PC-3 (cell line): ENCODE results near the gene TAF5L. TPM values are rescaled to one million over a fixed set of nuclear protein-coding genes. Genes with fewer than 3 reads are reported as not detected.

ENCODE experiments used
- ATAC-seq: fragments of 200-7000 bp; cut with Tn5 transposase; 2 replicates; pipeline ENCODE4 v1.9.1; 2020; ENCODE audit warnings: mild to moderate bottlenecking, moderate library complexity
- BruUV-seq: library from RNA; stranded (reverse); fragments of 400-500 nt; replicated peaks from 2 replicates; lab custom pipeline; 2021; lab: Mats Ljungman, UMichigan
- CTCF ChIA-PET: fragments of 300-600 bp; sonication (Branson Sonifier 250); formaldehyde crosslinking; loops from one replicate; lab custom pipeline; 2022; ENCODE audit warnings: antibody characterized with exemption; lab: Charles Lee
- POLR2A ChIA-PET: fragments of 300-600 bp; sonication (Branson Sonifier 250); formaldehyde crosslinking; loops from one replicate; lab custom pipeline; 2022; ENCODE audit warnings: antibody characterized with exemption; ENCODE audit not compliant: unreplicated experiment; lab: Charles Lee
- DNase-seq: peaks from one replicate; pipeline ENCODE4 v3.0.0-alpha.2; 2015
- H2AFZ ChIP-seq: fragments of 300-600 bp; sonication (generic); 2 replicates; pipeline ENCODE4 v1.6.0; 2016; ENCODE audit warnings: antibody characterized with exemption, low read length
- H3F3A ChIP-seq: fragments of 300-600 bp; sonication (generic); one replicate; pipeline ENCODE4 v1.6.0; 2017; ENCODE audit warnings: antibody characterized with exemption, low read length, control low read depth, mild to moderate bottlenecking; ENCODE audit not compliant: unreplicated experiment
- H3K27ac ChIP-seq: fragments of 300-600 bp; sonication (generic); 2 replicates; pipeline ENCODE4 v1.5.1; 2016; ENCODE audit warnings: mild to moderate bottlenecking, low read length
- H3K27me3 ChIP-seq: fragments of 300-600 bp; sonication (generic); 2 replicates; pipeline ENCODE4 v1.6.1; 2016; ENCODE audit warnings: low read length, mixed read lengths
- H3K36me3 ChIP-seq: fragments of 300-600 bp; sonication (generic); 2 replicates; pipeline ENCODE4 v1.6.1; 2016; ENCODE audit warnings: low read depth, mixed run types, low read length, mixed read lengths
- H3K4me1 ChIP-seq: fragments of 300-600 bp; sonication (generic); 2 replicates; pipeline ENCODE4 v1.5.1; 2016; ENCODE audit warnings: low read length; ENCODE audit not compliant: insufficient read depth
- H3K4me2 ChIP-seq: fragments of 300-600 bp; sonication (generic); 2 replicates; pipeline ENCODE4 v1.6.0; 2016; ENCODE audit warnings: low read length
- H3K4me3 ChIP-seq: fragments of 300-600 bp; sonication (generic); 2 replicates; pipeline ENCODE4 v1.5.1; 2016; ENCODE audit warnings: mild to moderate bottlenecking, low read length, mixed read lengths
- H3K79me2 ChIP-seq: fragments of 300-600 bp; sonication (generic); 2 replicates; pipeline ENCODE4 v1.6.1; 2017; ENCODE audit warnings: low read length, mixed read lengths
- H3K9ac ChIP-seq: fragments of 300-600 bp; sonication (generic); 2 replicates; pipeline ENCODE4 v1.6.0; 2016; ENCODE audit warnings: mild to moderate bottlenecking, low read length
- H3K9me2 ChIP-seq: fragments of 300-600 bp; sonication (generic); replicated peaks from 2 replicates; pipeline ENCODE4 v1.6.1; 2016; ENCODE audit warnings: mixed run types, low read length, mixed read lengths
- H3K9me3 ChIP-seq: fragments of 300-600 bp; sonication (generic); 2 replicates; pipeline ENCODE4 v1.6.1; 2016; ENCODE audit warnings: low read length, mixed read lengths
- H4K20me1 ChIP-seq: fragments of 300-600 bp; sonication (generic); 2 replicates; pipeline ENCODE4 v1.6.1; 2016; ENCODE audit warnings: low read length, mixed read lengths
- CTCF ChIP-seq: fragments of 300-600 bp; sonication (generic); conservative IDR thresholded peaks from 2 replicates; pipeline ENCODE4 v1.5.1; 2017; ENCODE audit warnings: antibody characterized with exemption, low read depth, mild to moderate bottlenecking, low read length
- EZH2 ChIP-seq: fragments of 300-600 bp; sonication (generic); IDR thresholded peaks from one replicate; pipeline ENCODE4 v1.6.1; 2017; ENCODE audit warnings: antibody characterized with exemption, mild to moderate bottlenecking, low read length; ENCODE audit not compliant: unreplicated experiment
- EZH2phosphoT487 ChIP-seq: fragments of 300-600 bp; sonication (generic); IDR thresholded peaks from 2 replicates; pipeline ENCODE4 v1.6.1; 2018; ENCODE audit warnings: mild to moderate bottlenecking, antibody characterized with exemption, low read length, borderline replicate concordance
- intact Hi-C: fragments of 100-400 bp; cut with micrococcal nuclease; formaldehyde crosslinking; loops from 2 replicates; pipeline ENCODE4 v1.9.0; 2023
- total RNA-seq: library from RNA; depleted of rRNA; stranded (reverse); fragments of >200 nt; gene quantifications from 2 replicates; pipeline ENCODE4 v1.2.3, GENCODE V29; 2014

TAF5L gene
- total RNA-seq, 1 experiment from 2014 or later = 24.2 TPM

DNA sequence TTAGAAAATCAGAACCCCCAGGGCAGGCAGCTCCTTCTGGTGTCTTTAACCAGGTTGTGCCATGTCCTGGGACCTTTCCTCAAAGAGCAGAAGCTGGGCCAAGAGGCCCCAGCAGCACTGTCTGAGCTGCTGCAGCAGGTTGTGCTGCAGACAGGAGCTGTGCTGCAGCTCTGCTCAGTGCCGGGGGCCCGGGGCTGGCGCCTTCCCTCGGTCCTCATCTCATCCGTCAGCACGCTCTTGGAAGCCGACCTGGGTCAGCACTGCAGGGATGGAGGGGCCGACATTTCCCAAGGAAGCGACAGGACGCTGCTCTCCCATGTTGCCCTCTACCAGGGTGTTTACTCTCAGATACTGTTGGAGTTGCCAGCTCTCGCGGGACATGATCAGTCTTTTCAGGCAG is 11.8 kb upstream of the TAF5L start:
- no TSS peak for BruUV-seq
- CTCF ChIA-PET = no interaction called here
- no peak overlapping the region for H3K27ac ChIP-seq
- no peaks in the 10 kb centered on the region for H3K9me3 ChIP-seq
- peaks cover 83% of the 10 kb centered on the region for H3K79me2 ChIP-seq
- DNase-seq (no peak), ATAC-seq (no peak)
- no peak for TF ChIP-seq EZH2
- no peak for TF ChIP-seq EZH2phosphoT487
- TF ChIP-seq CTCF = no peak
- H3K4me3 ChIP-seq = no peak overlapping the region
- H3K36me3 ChIP-seq = peaks cover 59% of the 10 kb centered on the region
- intact Hi-C loops = no loop called here
- H3K4me2 ChIP-seq = no peak overlapping the region
- no peaks in the 10 kb centered on the region for H3K9me2 ChIP-seq
- no peaks in the 10 kb centered on the region for H3K4me1 ChIP-seq
- H3F3A ChIP-seq = no peaks in the 10 kb centered on the region
- peaks cover 27% of the 10 kb centered on the region for H4K20me1 ChIP-seq
- H3K27me3 ChIP-seq = no peaks in the 10 kb centered on the region
- H2AFZ ChIP-seq = no peak overlapping the region
- POLR2A ChIA-PET = no interaction called here
- H3K9ac ChIP-seq = no peak overlapping the region

DNA sequence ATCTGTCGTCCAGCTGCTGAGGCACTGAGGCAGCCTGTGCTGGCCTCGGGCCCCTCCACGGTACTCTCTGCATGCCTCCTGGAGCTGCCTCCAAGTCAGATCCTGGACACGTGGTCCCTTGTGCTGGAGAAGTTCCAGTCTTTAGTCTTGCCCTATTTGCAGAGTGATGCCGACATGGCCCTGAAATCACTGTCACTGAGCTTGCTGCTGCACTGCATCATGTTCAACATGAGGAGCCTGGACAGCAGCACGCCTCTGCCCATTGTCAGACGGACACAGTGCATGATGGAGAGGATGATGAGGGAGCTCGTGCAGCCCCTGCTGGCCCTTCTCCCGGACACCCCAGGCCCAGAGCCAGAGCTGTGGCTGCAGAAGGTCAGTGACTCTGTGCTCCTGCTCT is 10.1 kb upstream of the TAF5L start:
- TF ChIP-seq CTCF = no peak
- no peak for TF ChIP-seq EZH2phosphoT487
- no peak for TF ChIP-seq EZH2
- BruUV-seq = no TSS peak
- no peak overlapping the region for H2AFZ ChIP-seq
- no peaks in the 10 kb centered on the region for H3K27me3 ChIP-seq
- H3K36me3 ChIP-seq = peaks cover 64% of the 10 kb centered on the region
- no peak overlapping the region for H3K9ac ChIP-seq
- intact Hi-C loops = no loop called here
- ATAC-seq (no peak), DNase-seq (no peak)
- CTCF ChIA-PET = no interaction called here
- no peak overlapping the region for H3K4me3 ChIP-seq
- no peaks in the 10 kb centered on the region for H3K4me1 ChIP-seq
- no peaks in the 10 kb centered on the region for H3K9me3 ChIP-seq
- POLR2A ChIA-PET = no interaction called here
- H3F3A ChIP-seq = no peaks in the 10 kb centered on the region
- peaks cover 82% of the 10 kb centered on the region for H3K79me2 ChIP-seq
- no peaks in the 10 kb centered on the region for H3K9me2 ChIP-seq
- peaks cover 16% of the 10 kb centered on the region; the same call in 1 of the 2 replicates for H4K20me1 ChIP-seq
- no peak overlapping the region for H3K27ac ChIP-seq
- H3K4me2 ChIP-seq = no peak overlapping the region

DNA sequence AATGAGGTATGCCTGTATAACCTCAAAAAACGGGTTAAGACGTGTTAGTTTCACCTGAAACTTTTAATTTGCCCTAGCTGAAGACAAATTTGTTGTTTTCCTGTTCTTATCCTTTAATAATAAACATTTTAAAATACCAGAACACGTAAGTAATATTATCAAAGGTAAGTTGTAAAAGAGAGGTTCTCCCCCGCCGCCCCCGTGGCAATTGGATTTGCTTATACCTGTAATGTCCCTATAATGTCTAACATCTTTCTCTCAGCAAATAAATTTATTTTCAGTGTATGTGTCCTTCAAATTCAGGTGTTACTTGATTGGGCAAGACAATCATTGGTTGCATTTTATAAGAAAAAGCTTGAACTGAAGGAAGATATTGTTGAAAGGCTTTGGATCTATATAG is 6.0 kb upstream of the TAF5L start:
- Histone ChIP-seq H3K4me3 (no peak overlapping the region), H3K4me2 (no peak overlapping the region), H3F3A (no peaks in the 10 kb centered on the region), H3K4me1 (peaks cover 14% of the 10 kb centered on the region), H3K9ac (no peak overlapping the region), H3K27ac (no peak overlapping the region), H3K27me3 (no peaks in the 10 kb centered on the region), H2AFZ (no peak overlapping the region), H4K20me1 (peaks cover 38% of the 10 kb centered on the region), H3K9me3 (no peaks in the 10 kb centered on the region), H3K9me2 (no peaks in the 10 kb centered on the region), H3K79me2 (peaks cover 84% of the 10 kb centered on the region), H3K36me3 (peaks cover 38% of the 10 kb centered on the region; the same call in 1 of the 2 replicates)
- DNase-seq = no peak
- no TSS peak for BruUV-seq
- CTCF ChIA-PET = interaction anchor here (0.7 kb wide), 1 partner anchor 109 kb away, joined by 4 read pairs; no protein-coding TSS in a partner anchor
- TF ChIP-seq EZH2phosphoT487 (no peak), CTCF (no peak), EZH2 (no peak)
- no peak for ATAC-seq
- POLR2A ChIA-PET = no interaction called here
- intact Hi-C loops = no loop called here
